ENCODE data around the gene RELCH. TPM values are rescaled to one million over a fixed set of nuclear protein-coding genes. Genes with fewer than 3 reads are reported as not detected.

Gene RELCH
- total and polyA plus RNA-seq, 10 of the 15 experiments (the other 5 are each of a cell fraction or from before 2014, with no cell fraction given), result 3.1 to 23.6 (median 14.5) TPM

DNA sequence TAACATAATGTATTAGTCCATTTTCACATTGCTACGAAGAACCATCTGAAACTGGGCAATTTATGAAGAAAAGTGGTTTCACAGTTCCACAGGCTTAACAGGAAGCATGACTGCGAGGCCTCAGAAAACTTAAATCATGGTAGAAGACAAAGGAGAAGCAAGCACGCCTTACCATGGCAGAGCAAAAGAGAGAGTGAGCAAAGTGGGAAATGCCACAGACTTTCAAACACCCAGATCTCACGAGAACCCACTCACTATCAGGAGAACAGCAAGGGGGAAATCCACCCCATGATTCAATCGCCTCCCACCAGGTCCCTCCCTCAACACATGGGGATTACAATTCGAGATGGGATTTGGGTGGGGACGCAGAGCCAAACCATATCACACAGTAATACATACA is 22.7 kb upstream of the RELCH start:
- no peak overlapping the region for H3K27ac ChIP-seq (ENCODE audit: control insufficient read depth, insufficient read depth)
- no peak for DNase-seq (ENCODE audit: low read depth, low spot score)

More for the DNA sequence above, 22.7 kb upstream of the RELCH start:
- no peaks in the 10 kb centered on the region for H3K79me2 ChIP-seq (ENCODE audit: control insufficient read depth, insufficient read depth, low read length)
- no peak overlapping the region for H2AFZ ChIP-seq (ENCODE audit: control insufficient read depth, low read depth, low read length)
- ATAC-seq (no peak), FAIRE-seq (no peak)
- H4K20me1 ChIP-seq (ENCODE audit: control insufficient read depth, insufficient read depth), result no peaks in the 10 kb centered on the region
- no peaks in the 10 kb centered on the region for H3K4me1 ChIP-seq (ENCODE audit: control insufficient read depth, insufficient read depth, low read length)
- intact Hi-C loops (cut with micrococcal nuclease; ENCODE audit: unreplicated experiment), result no loop called here
- H3K27me3 ChIP-seq (replicated peaks in 1 of 2; ENCODE audit: control insufficient read depth in 2 of 2, insufficient read depth in 2 of 2, low read length in 1 of 2), result no peaks in the 10 kb centered on the region
- in situ Hi-C loops (cut with MboI), result no loop called here
- no peaks in the 10 kb centered on the region; a peak in 1 of 4 replicates for H3K36me3 ChIP-seq (ENCODE audit: control insufficient read depth in 2 of 2, insufficient read depth in 2 of 2, low read length in 1 of 2)
- ChIA-PET SMC1A (ENCODE audit: uncharacterized antibody, unreplicated experiment) (no interaction called here), RAD21 (ENCODE audit: unreplicated experiment) (no interaction called here), CTCF (interaction anchor here (1.0 to 1.1 kb wide), 2 partner anchors 19 to 85 kb away, joined by 3 to 4 read pairs; no protein-coding TSS in a partner anchor), POLR2A (no interaction called here)
- no TSS peak for BruUV-seq (replicated peaks)
- H3K4me3 ChIP-seq, result no peak overlapping the region
- 90% methylated on average over 7 of the region's 7 CpGs for WGBS (ENCODE audit: insufficient coverage, insufficient replicate concordance, low lambda C conversion rate, missing lambda C conversion rate)
- H3K9ac ChIP-seq (ENCODE audit: control insufficient read depth, insufficient read depth, low read length), result no peak overlapping the region
- H3K9me3 ChIP-seq (replicated peaks; ENCODE audit: control insufficient read depth, insufficient read depth, low read length), result peaks cover 7% of the 10 kb centered on the region
- no peak overlapping the region for H3K4me2 ChIP-seq (ENCODE audit: control insufficient read depth, insufficient read depth)
- TF ChIP-seq SUZ12 (IDR thresholded peaks at IDR 0.05; ENCODE audit: unreplicated experiment), result no peak
- no peak for TF ChIP-seq MEF2B (IDR thresholded peaks at IDR 0.05; ENCODE audit: partially characterized antibody, poor library complexity, severe bottlenecking)
- TF ChIP-seq, protein P1, sequence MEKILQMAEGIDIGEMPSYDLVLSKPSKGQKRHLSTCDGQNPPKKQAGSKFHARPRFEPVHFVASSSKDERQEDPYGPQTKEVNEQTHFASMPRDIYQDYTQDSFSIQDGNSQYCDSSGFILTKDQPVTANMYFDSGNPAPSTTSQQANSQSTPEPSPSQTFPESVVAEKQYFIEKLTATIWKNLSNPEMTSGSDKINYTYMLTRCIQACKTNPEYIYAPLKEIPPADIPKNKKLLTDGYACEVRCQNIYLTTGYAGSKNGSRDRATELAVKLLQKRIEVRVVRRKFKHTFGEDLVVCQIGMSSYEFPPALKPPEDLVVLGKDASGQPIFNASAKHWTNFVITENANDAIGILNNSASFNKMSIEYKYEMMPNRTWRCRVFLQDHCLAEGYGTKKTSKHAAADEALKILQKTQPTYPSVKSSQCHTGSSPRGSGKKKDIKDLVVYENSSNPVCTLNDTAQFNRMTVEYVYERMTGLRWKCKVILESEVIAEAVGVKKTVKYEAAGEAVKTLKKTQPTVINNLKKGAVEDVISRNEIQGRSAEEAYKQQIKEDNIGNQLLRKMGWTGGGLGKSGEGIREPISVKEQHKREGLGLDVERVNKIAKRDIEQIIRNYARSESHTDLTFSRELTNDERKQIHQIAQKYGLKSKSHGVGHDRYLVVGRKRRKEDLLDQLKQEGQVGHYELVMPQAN (conservative IDR thresholded peaks at IDR 0.05), result no peak
- TF ChIP-seq SREBF1 (IDR thresholded peaks at IDR 0.05; ENCODE audit: low read length), result no peak
- no peak for TF ChIP-seq IKZF2 (IDR thresholded peaks at IDR 0.05)
- no peak for TF ChIP-seq ZZZ3 (IDR thresholded peaks at IDR 0.05; ENCODE audit: control insufficient read depth, insufficient read length, low read depth)
- TF ChIP-seq CBFB (IDR thresholded peaks at IDR 0.05; ENCODE audit: low read depth), result no peak
- no peak for TF ChIP-seq TCF3 (IDR thresholded peaks at IDR 0.05; ENCODE audit: borderline replicate concordance, insufficient read depth, low read depth, low read length)
- TF ChIP-seq, protein P2, sequence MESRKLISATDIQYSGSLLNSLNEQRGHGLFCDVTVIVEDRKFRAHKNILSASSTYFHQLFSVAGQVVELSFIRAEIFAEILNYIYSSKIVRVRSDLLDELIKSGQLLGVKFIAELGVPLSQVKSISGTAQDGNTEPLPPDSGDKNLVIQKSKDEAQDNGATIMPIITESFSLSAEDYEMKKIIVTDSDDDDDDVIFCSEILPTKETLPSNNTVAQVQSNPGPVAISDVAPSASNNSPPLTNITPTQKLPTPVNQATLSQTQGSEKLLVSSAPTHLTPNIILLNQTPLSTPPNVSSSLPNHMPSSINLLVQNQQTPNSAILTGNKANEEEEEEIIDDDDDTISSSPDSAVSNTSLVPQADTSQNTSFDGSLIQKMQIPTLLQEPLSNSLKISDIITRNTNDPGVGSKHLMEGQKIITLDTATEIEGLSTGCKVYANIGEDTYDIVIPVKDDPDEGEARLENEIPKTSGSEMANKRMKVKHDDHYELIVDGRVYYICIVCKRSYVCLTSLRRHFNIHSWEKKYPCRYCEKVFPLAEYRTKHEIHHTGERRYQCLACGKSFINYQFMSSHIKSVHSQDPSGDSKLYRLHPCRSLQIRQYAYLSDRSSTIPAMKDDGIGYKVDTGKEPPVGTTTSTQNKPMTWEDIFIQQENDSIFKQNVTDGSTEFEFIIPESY (IDR thresholded peaks at IDR 0.05), result no peak
- TF ChIP-seq ZNF384 (IDR thresholded peaks at IDR 0.05; ENCODE audit: borderline replicate concordance, low read depth, low read length), result no peak
- no peak for TF ChIP-seq SMARCA5 (IDR thresholded peaks at IDR 0.05)
- TF ChIP-seq TBL1XR1 (IDR thresholded peaks at IDR 0.05; ENCODE audit: low read depth, low read length), result no peak
- TF ChIP-seq ZSCAN29 (IDR thresholded peaks at IDR 0.05), result no peak
- no peak for TF ChIP-seq KDM1A (IDR thresholded peaks at IDR 0.05; ENCODE audit: borderline replicate concordance)
- no peak for TF ChIP-seq ZNF274 (IDR thresholded peaks at IDR 0.05; ENCODE audit: insufficient read depth, insufficient read length)
- no peak for TF ChIP-seq CBX3 (IDR thresholded peaks at IDR 0.05; ENCODE audit: borderline replicate concordance, low read depth)
- TF ChIP-seq, protein P3, sequence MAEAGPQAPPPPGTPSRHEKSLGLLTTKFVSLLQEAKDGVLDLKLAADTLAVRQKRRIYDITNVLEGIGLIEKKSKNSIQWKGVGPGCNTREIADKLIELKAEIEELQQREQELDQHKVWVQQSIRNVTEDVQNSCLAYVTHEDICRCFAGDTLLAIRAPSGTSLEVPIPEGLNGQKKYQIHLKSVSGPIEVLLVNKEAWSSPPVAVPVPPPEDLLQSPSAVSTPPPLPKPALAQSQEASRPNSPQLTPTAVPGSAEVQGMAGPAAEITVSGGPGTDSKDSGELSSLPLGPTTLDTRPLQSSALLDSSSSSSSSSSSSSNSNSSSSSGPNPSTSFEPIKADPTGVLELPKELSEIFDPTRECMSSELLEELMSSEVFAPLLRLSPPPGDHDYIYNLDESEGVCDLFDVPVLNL (IDR thresholded peaks at IDR 0.05; ENCODE audit: low read depth, low read length), result no peak
- no peak for TF ChIP-seq ZNF217 (IDR thresholded peaks at IDR 0.05)
- no peak for TF ChIP-seq YBX1 (IDR thresholded peaks at IDR 0.05)
